Ascending aorta (tissue), 2 donors: Measurements from ENCODE around the gene SPATC1L. TPM values are rescaled to one million over a fixed set of nuclear protein-coding genes. Genes with fewer than 3 reads are reported as not detected.
"Not testable (repeated sequence)": the region's sequence is repeated elsewhere in the genome, so short reads cannot be mapped to it uniquely, and the experiment has no call there.

Experiments
- DNase-seq, 2 donors: peaks; one replicate each; pipeline ENCODE4 v3.0.0-alpha.2; 2019; ENCODE audit warnings: low spot score in 2 of 2
- H3K27ac ChIP-seq, 2 donors: fragments of 200-600 bp; sonication (generic); one replicate each; pipeline ENCODE4 v1.5.1; 2016 to 2017; ENCODE audit warnings: mild to moderate bottlenecking in 1 of 2
- H3K27me3 ChIP-seq: fragments of 200-600 bp; sonication (generic); one replicate; pipeline ENCODE4 v1.5.1; 2017
- H3K36me3 ChIP-seq, 2 donors: fragments of 200-600 bp; sonication (generic); one replicate each; pipeline ENCODE4 v1.5.1; 2016
- H3K4me1 ChIP-seq, 2 donors: fragments of 200-600 bp; sonication (generic); one replicate each; pipeline ENCODE4 v1.5.1; 2016 to 2017; ENCODE audit warnings: mild to moderate bottlenecking in 1 of 2
- H3K4me3 ChIP-seq, 2 donors: fragments of 200-600 bp; sonication (generic); one replicate each; pipeline ENCODE4 v1.5.1; 2016 to 2017; ENCODE audit warnings: mild to moderate bottlenecking in 1 of 2
- H3K9me3 ChIP-seq, 2 donors: fragments of 200-600 bp; sonication (generic); one replicate each; pipeline ENCODE4 v1.5.1; 2016
- intact Hi-C: fragments of 100-400 bp; cut with DNase I; formaldehyde crosslinking; loops from one replicate; pipeline ENCODE4 v1.15.1; 2023
- total RNA-seq: library from RNA; depleted of rRNA; stranded (reverse); fragments of >200 nt; gene quantifications from one replicate; pipeline ENCODE4 v1.1.0, GENCODE V29; 2016
- TF ChIP-seq, protein P1 (sequence below), 3 experiments: fragments of 200-600 bp in 2 of 3; fragments of 450-650 bp in 1 of 3; sonication (generic) in 2 of 3; IDR thresholded peaks; one replicate each; pipeline ENCODE4 v1.5.1; 2016 to 2019; ENCODE audit warnings: antibody characterized with exemption in 3 of 3, mild to moderate bottlenecking in 1 of 3, moderate library complexity in 1 of 3

The SPATC1L gene
- total RNA-seq, 1 donor from 2014 or later: 37.4 TPM

DNA sequence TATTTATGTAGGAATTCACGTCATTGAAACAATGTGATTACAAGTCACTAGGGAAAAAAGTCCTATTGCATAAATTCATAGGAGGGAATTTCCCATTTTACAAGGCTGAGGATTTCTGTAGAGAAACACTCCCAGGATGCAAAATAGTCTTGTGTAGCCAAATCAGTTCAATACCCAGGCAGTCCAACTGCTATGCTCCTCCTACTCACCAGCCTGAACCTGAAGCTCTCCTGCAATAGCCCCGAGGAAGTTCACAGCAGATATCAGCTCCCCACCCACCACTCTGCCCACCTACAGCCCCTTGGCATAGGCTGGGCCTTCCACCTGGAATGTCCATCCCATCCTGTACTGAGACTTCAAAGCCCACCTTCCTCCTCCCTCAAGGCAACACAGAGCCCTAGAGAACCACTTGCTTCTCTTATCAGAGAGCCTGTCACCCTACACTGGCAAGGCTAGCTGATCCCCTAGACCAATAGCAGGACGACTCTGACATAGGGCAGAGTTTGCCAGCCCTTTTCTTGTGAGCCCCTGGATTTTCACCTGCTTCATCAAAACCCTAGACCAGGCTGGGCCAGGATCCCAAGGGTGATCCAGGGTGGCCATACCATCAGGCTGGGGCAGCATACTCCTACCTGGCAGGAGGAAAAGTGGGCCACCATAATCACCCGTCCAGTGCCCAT lies 42.8 kb upstream of the SPATC1L start:
- DNase-seq: no peak
- no peaks in the 10 kb centered on the region for H3K9me3 ChIP-seq
- H3K36me3 ChIP-seq: peaks cover 0 to 9% of the 10 kb centered on the region in 2 donors
- TF ChIP-seq, protein P1, sequence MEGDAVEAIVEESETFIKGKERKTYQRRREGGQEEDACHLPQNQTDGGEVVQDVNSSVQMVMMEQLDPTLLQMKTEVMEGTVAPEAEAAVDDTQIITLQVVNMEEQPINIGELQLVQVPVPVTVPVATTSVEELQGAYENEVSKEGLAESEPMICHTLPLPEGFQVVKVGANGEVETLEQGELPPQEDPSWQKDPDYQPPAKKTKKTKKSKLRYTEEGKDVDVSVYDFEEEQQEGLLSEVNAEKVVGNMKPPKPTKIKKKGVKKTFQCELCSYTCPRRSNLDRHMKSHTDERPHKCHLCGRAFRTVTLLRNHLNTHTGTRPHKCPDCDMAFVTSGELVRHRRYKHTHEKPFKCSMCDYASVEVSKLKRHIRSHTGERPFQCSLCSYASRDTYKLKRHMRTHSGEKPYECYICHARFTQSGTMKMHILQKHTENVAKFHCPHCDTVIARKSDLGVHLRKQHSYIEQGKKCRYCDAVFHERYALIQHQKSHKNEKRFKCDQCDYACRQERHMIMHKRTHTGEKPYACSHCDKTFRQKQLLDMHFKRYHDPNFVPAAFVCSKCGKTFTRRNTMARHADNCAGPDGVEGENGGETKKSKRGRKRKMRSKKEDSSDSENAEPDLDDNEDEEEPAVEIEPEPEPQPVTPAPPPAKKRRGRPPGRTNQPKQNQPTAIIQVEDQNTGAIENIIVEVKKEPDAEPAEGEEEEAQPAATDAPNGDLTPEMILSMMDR (IDR thresholded peaks at IDR 0.05): no peak
- intact Hi-C loops: loop anchor here (5.0 kb wide), 2 partner anchors 230 to 270 kb away; partner anchors contain the start of gene DIP2A
- H3K4me1 ChIP-seq: peaks cover 15 to 16% of the 10 kb centered on the region in 2 donors
- H3K4me3 ChIP-seq: peak overlapping the region; percentile 65 to 79
- H3K27me3 ChIP-seq: no peaks in the 10 kb centered on the region
- H3K27ac ChIP-seq: peak overlapping the region; percentile 81 to 88

GRCh38 chr21:46226146-46226545 lies 41.9 kb upstream of the SPATC1L start:
- DNase-seq: no peak
- Histone ChIP-seq H3K4me1 (peaks cover 15 to 16% of the 10 kb centered on the region in 2 donors), H3K27me3 (no peaks in the 10 kb centered on the region), H3K4me3 (peak overlapping the region in 1 of 2 donors; percentile 36), H3K36me3 (peaks cover 0 to 18% of the 10 kb centered on the region in 2 donors), H3K27ac (peak overlapping the region; percentile 24 to 88), H3K9me3 (no peaks in the 10 kb centered on the region)
- TF ChIP-seq, protein P1 (IDR thresholded peaks at IDR 0.05): no peak
- intact Hi-C loops: loop anchor here (5.0 kb wide), 2 partner anchors 231 to 269 kb away; partner anchors contain the start of gene DIP2A

GRCh38 chr21:46223661-46224060 lies 39.4 kb upstream of the SPATC1L start:
- intact Hi-C loops, H3K27me3 ChIP-seq, H3K9me3 ChIP-seq, H3K4me3 ChIP-seq, H3K27ac ChIP-seq, DNase-seq: not testable (repeated sequence)
- peaks cover 11 to 15% of the 10 kb centered on the region in 2 donors for H3K4me1 ChIP-seq
- H3K36me3 ChIP-seq: peaks cover 24 to 43% of the 10 kb centered on the region in 2 donors

DNA sequence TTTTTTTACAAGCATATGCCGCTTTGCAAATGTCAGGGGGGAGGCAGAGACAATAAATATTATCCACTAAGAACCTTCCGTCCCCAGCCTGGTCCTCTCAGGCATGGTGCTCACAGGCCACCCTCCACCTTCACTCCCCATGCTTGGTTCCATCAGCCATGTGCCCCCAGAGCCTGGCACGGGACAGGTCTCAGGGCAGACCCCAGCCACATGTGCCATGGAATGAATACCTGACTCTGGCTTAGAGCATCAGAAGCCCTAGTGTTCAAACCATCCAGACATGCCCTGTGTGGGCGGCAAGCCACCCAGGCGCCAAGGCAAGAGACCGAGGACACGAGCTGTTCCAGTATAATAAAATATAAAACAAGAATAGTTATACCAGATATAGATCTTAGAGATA lies 39.0 kb upstream of the SPATC1L start:
- Histone ChIP-seq H3K4me1 (peaks cover 11 to 15% of the 10 kb centered on the region in 2 donors), H3K27ac (no peak overlapping the region), H3K9me3 (no peaks in the 10 kb centered on the region), H3K36me3 (peaks cover 28 to 46% of the 10 kb centered on the region in 2 donors), H3K27me3 (no peaks in the 10 kb centered on the region), H3K4me3 (no peak overlapping the region)
- no peak for DNase-seq
- intact Hi-C loops: no loop called here
- TF ChIP-seq, protein P1 (IDR thresholded peaks at IDR 0.05): no peak

- H3K4me1 ChIP-seq: peaks cover 11 to 15% of the 10 kb centered on the region in 2 donors
- peaks cover 28 to 48% of the 10 kb centered on the region in 2 donors for H3K36me3 ChIP-seq
- intact Hi-C loops: no loop called here
- no peaks in the 10 kb centered on the region for H3K9me3 ChIP-seq
- H3K27ac ChIP-seq: no peak overlapping the region
- no peak for DNase-seq
- H3K27me3 ChIP-seq: no peaks in the 10 kb centered on the region
- no peak overlapping the region for H3K4me3 ChIP-seq
- TF ChIP-seq, protein P1 (IDR thresholded peaks at IDR 0.05): no peak
Observed at GRCh38 chr21:46222436-46223116, 38.3 kb upstream of the SPATC1L start.
